GM12801 (cell line): ENCODE results near the gene RAB38.

ENCODE experiments used
- TF ChIP-seq, protein P1 (sequence below): IDR thresholded peaks from one replicate; pipeline ENCODE4 v1.5.1; 2011; ENCODE audit warnings: control low read depth; ENCODE audit not compliant: insufficient read length; ENCODE audit errors: extremely low read depth

The RAB38 gene

DNA sequence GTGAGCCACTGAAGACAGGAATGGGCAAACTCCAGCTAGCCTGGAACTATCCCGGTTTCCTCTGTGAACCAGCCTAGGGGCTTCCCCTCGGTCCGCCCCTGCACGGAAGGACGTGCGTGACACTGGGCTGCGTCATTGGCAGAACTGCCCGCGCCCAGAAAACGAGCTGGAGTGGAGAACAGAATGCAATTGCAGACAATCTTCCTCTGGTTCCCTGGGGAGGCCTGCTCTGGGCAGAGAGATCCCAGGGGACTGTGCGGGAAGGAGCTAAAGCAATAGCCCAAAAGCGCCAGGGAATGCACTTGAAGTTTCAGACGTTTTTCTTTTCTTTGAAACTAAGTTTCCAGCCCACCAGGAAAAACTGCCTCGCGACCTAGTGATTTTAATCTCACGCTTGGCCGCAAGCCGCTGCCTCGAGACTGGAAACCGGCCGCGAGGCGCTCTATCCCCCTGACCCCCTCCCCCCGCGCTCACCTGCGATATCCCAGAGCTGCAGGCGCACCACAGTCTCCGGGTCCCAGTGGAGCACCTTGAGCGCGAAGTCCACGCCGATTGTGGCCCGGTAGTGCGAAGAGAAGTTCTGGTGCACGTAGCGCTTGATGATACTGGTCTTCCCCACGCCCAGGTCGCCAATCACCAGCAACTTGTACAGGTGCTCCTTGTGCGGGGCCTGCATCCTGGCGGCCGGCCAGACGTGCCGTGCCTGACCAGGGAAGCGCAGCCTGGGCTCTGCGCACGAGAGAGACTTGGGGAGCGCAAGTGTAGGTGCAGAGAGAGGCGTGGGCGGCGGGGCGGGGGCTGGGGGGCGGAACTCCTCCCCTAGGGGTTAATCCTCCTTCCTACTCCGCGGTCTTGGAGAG is at the start of gene RAB38:
RAB38 (minus strand) TSS at position 735 of the 860 bp plus-strand sequence; CDS start at position 676, 59 bp downstream.
- TF ChIP-seq, protein P1, sequence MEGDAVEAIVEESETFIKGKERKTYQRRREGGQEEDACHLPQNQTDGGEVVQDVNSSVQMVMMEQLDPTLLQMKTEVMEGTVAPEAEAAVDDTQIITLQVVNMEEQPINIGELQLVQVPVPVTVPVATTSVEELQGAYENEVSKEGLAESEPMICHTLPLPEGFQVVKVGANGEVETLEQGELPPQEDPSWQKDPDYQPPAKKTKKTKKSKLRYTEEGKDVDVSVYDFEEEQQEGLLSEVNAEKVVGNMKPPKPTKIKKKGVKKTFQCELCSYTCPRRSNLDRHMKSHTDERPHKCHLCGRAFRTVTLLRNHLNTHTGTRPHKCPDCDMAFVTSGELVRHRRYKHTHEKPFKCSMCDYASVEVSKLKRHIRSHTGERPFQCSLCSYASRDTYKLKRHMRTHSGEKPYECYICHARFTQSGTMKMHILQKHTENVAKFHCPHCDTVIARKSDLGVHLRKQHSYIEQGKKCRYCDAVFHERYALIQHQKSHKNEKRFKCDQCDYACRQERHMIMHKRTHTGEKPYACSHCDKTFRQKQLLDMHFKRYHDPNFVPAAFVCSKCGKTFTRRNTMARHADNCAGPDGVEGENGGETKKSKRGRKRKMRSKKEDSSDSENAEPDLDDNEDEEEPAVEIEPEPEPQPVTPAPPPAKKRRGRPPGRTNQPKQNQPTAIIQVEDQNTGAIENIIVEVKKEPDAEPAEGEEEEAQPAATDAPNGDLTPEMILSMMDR = no peak

DNA sequence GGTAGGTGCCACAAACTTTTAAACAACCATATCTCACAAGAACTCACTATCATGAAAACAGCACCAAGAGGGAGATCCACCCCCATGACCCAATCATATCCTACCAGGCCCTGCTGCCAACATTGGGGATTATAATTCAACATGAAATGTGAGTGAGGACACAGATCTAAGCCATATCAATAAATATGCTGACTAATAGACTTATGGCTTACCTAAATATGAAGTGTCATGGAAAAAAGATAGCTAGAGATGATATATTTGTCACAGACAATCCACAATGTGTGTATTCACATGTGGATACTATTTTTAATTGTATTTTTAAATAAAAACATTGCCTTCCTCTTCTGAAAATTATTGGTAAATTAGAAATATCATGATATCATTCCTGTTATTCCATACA is 38.2 kb upstream of the RAB38 start:
- TF ChIP-seq, protein P1 = no peak

DNA sequence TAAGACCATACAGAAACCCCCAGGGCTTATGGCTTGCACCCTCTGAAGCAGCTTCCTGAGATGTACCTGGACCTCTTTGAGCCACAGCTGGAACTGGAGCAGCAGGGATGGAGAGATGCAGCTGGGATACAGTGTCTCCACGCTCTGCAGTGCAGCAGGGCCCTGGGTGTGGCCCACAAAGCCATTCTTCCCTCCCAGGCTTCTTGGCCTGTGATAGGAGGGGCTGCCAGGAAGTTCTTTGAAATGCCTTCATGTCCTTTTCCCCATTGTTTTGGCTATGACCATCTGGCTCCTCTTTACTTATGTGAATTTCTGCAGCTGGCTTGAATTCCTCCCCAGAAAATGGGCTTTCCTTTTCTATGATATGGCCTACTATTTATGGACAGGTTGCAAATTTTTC is 37.1 kb upstream of the RAB38 start:
- TF ChIP-seq, protein P1 = no peak

DNA sequence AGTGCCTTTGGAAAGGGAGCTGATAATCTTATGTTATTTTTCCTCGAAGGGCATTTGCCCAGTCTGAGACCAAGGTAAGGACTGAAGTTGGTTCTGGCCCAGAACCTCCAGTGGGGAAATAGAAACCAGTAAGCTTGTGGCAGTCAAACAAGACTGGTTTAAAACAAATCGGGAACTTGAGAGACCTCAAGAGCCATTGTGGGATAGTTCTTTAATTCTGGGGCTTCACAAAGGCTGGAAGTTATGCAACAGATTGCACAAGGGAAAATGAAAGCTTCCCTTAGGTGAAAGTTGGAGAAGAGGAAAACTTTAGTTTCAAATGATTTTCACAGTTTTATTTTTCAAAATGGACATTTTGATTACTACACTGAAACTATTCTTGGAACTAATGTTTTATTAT is 33.5 kb upstream of the RAB38 start:
- TF ChIP-seq, protein P1 = no peak

DNA sequence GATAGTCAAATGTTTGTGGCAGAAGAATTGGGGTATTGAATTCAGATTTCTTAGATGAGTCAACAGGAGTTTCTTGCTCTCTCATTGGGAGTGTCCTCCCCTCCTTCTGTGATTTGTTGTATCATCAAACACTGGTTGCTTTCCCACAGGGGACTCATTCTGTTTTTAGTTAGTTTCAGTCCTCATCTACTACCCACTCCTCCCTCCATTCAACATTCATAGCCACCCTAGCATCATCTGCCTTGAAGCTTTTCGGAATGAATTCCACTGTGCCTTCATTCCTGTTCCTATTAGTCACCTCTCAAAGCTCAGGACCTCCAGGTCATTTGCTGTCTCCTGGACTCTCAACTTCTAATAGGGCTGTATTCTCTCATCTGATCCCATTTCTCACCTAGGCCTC is 31.5 kb upstream of the RAB38 start:
- TF ChIP-seq, protein P1 = no peak

DNA sequence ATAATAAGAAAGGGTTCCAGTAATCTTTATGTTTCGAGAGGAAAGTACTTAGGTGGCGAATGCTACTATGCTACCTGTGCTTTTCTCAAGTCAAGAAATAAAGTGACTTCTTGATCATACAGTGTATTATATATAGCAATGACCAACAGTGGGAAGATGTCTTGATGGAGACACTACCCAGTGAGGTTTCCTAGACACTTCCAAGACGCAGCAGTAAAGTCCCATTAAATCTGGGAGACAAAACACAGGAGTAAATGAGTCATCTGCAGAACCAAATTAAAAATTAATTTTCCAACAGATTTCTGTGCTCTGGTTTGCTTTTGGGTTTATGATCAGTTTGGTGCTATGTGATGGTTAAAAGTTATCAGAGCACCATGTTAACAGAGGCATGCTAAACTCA is 29.1 kb upstream of the RAB38 start:
- TF ChIP-seq, protein P1 = no peak

DNA sequence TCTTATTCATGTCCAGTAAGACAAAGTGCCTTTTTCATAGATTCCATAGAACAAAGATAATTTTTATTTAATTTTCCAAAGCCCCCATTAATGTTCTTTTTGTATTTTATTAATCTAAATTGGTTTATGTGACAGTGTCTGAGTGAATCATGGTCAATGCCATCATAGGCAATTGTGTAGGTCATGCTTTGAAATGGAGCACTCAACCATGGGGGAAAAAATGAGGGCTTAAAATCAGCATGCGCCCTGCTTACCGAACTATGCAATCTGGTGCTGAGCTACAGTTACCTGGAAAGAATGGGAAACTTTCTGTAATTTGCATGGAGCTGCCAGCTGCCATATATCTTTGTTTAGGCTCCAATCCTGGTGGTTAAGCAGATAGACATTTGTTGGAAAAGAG is 28.4 kb upstream of the RAB38 start:
- TF ChIP-seq, protein P1 = no peak
